HepG2 (cell line): Measurements from ENCODE around the gene NDUFA13. TPM values are rescaled to one million over a fixed set of nuclear protein-coding genes. Genes with fewer than 3 reads are reported as not detected.

Experiments
- ATAC-seq: fragments of 200-7000 bp; cut with Tn5 transposase; 3 replicates; pipeline ENCODE4 v1.9.1; 2020; ENCODE audit warnings: mild to moderate bottlenecking, moderate library complexity
- BruUV-seq: library from RNA; stranded (reverse); fragments of 400-500 nt; replicated peaks from 2 replicates; lab custom pipeline; 2021; lab: Mats Ljungman, UMichigan
- CTCF ChIA-PET: fragments of 300-600 bp; formaldehyde crosslinking; extraction: SDS; loops from one replicate; lab custom pipeline; 2021; ENCODE audit warnings: low total read pairs, inconsistent platforms, low intra/inter-chr PET ratio; lab: Yijun Ruan, JAX
- POLR2A ChIA-PET: fragments of 350-600 bp; sonication (Branson Sonifier 250); formaldehyde crosslinking; loops from one replicate; lab custom pipeline; 2020; ENCODE audit warnings: antibody characterized with exemption, inconsistent platforms; lab: Yijun Ruan, JAX
- DNase-seq: peaks from one replicate; pipeline ENCODE4 v3.0.0-alpha.2; 2015; ENCODE audit warnings: low spot score
- FAIRE-seq: peaks from 3 replicates; lab custom pipeline; 2011; peaks lifted over from hg19 to GRCh38; lab: Jason Lieb, UNC
- H2AFZ ChIP-seq: one replicate; pipeline ENCODE4 v1.6.1; 2011; ENCODE audit warnings: low read length, inconsistent platforms
- H3K27ac ChIP-seq: fragments of 300-600 bp; 3 replicates; pipeline ENCODE4 v1.8.0; 2011; ENCODE audit warnings: mixed run types, mild to moderate bottlenecking, mixed read lengths, low read length, inconsistent platforms; ENCODE audit not compliant: insufficient read depth; ENCODE audit errors: extremely low read length
- H3K27me3 ChIP-seq, 2 experiments: fragments of 200-600 bp in 1 of 2; 2 replicates in 1 of 2; 3 replicates in 1 of 2; pipeline versions ENCODE4 v1.6.0 to v1.8.0; 2011; ENCODE audit warnings: low read length in 2 of 2, mild to moderate bottlenecking in 2 of 2, moderate library complexity in 2 of 2, inconsistent platforms in 1 of 2; ENCODE audit not compliant: insufficient read depth in 2 of 2, control insufficient read depth in 1 of 2
- H3K36me3 ChIP-seq, 2 experiments: fragments of 200-600 bp in 1 of 2; replicated peaks in 1 of 2; 2 replicates in 1 of 2; 3 replicates in 1 of 2; pipeline versions ENCODE4 v1.5.1 to v1.8.0; 2011; ENCODE audit warnings: low read length in 2 of 2, inconsistent platforms in 1 of 2; ENCODE audit not compliant: insufficient read depth in 2 of 2, control insufficient read depth in 1 of 2
- H3K4me1 ChIP-seq: 2 replicates; pipeline ENCODE4 v1.5.1; 2012; ENCODE audit warnings: low read length, inconsistent platforms; ENCODE audit not compliant: insufficient read depth
- H3K4me2 ChIP-seq: 2 replicates; pipeline ENCODE4 v1.6.0; 2011; ENCODE audit warnings: low read depth, low read length, inconsistent platforms
- H3K4me3 ChIP-seq, 3 experiments: fragments of 200-600 bp in 1 of 3; sonication (generic), shearing (Covaris generic) in 1 of 3; replicated peaks in 1 of 3; 2 replicates each; pipeline ENCODE4 v1.5.1; 2011 to 2016; ENCODE audit warnings: low read length in 3 of 3, inconsistent platforms in 2 of 3, low read depth in 2 of 3, mild to moderate bottlenecking in 2 of 3, control low read depth in 1 of 3, mixed read lengths in 1 of 3; ENCODE audit not compliant: insufficient read depth in 1 of 3
- H3K79me2 ChIP-seq: one replicate; pipeline ENCODE4 v1.6.1; 2011; ENCODE audit warnings: low read length, inconsistent platforms; ENCODE audit not compliant: insufficient read depth
- H3K9ac ChIP-seq: 2 replicates; pipeline ENCODE4 v1.6.0; 2011; ENCODE audit warnings: mild to moderate bottlenecking, low read depth, low read length, inconsistent platforms; ENCODE audit not compliant: insufficient read depth
- H3K9me3 ChIP-seq: 2 replicates; pipeline ENCODE4 v1.5.1; 2012; ENCODE audit warnings: mild to moderate bottlenecking, low read length
- H4K20me1 ChIP-seq: 2 replicates; pipeline ENCODE4 v1.6.0; 2011; ENCODE audit warnings: inconsistent platforms, mild to moderate bottlenecking, low read length, moderate library complexity; ENCODE audit not compliant: insufficient read depth
- BRD4 ChIP-seq: sonication (generic); formaldehyde crosslinking; IDR thresholded peaks from 2 replicates; pipeline ENCODE4 v1.4.0; 2020; ENCODE audit warnings: missing genetic modification reagents
- CBFB ChIP-seq: sonication (generic); formaldehyde crosslinking; IDR thresholded peaks from 2 replicates; pipeline ENCODE4 v1.4.0; 2020; ENCODE audit warnings: missing genetic modification reagents
- ETV5 ChIP-seq: IDR thresholded peaks from 2 replicates; pipeline ENCODE4 v1.6.1; 2018; ENCODE audit warnings: missing biosample characterization, missing genetic modification reagents, inconsistent platforms, borderline replicate concordance
- HNRNPK ChIP-seq: fragments of 200-400 bp; formaldehyde crosslinking; IDR thresholded peaks from 2 replicates; pipeline ENCODE4 v1.6.1; 2018; ENCODE audit warnings: low read length, low read depth, moderate library complexity, mild to moderate bottlenecking; ENCODE audit not compliant: poor library complexity, severe bottlenecking
- TRIM22 ChIP-seq: fragments of 450-650 bp; IDR thresholded peaks from 2 replicates; pipeline ENCODE4 v1.6.1; 2017
- ZBTB10 ChIP-seq: sonication (generic); formaldehyde crosslinking; IDR thresholded peaks from 2 replicates; pipeline ENCODE4 v1.4.0; 2020; ENCODE audit warnings: missing genetic modification reagents, borderline replicate concordance
- ZBTB26 ChIP-seq: IDR thresholded peaks from 2 replicates; pipeline ENCODE4 v1.6.1; 2016; ENCODE audit warnings: missing compliant biosample characterization, missing genetic modification reagents, borderline replicate concordance
- ZMAT3 ChIP-seq: sonication (generic); formaldehyde crosslinking; conservative IDR thresholded peaks from 2 replicates; pipeline ENCODE4 v1.7.0; 2021; ENCODE audit warnings: missing genetic modification reagents
- ZNF138 ChIP-seq: sonication (generic); formaldehyde crosslinking; IDR thresholded peaks from 2 replicates; pipeline ENCODE4 v1.5.0; 2020; ENCODE audit warnings: mild to moderate bottlenecking, low read depth, missing genetic modification reagents
- ZNF224 ChIP-seq: sonication (generic); formaldehyde crosslinking; IDR thresholded peaks from 2 replicates; pipeline ENCODE4 v1.5.0; 2020; ENCODE audit warnings: mild to moderate bottlenecking, missing genetic modification reagents
- ZNF629 ChIP-seq: sonication (generic); formaldehyde crosslinking; conservative IDR thresholded peaks from 2 replicates; pipeline ENCODE4 v1.5.0; 2020; ENCODE audit warnings: missing genetic modification reagents
- ZNF816 ChIP-seq: sonication (generic); formaldehyde crosslinking; IDR thresholded peaks from 2 replicates; pipeline ENCODE4 v1.8.0; 2022; ENCODE audit warnings: missing genetic modification reagents, mild to moderate bottlenecking, borderline replicate concordance
- ZNF878 ChIP-seq: sonication (generic); formaldehyde crosslinking; IDR thresholded peaks from 2 replicates; pipeline ENCODE4 v1.8.1; 2023; ENCODE audit warnings: mild to moderate bottlenecking, missing genetic modification reagents, moderate library complexity
- ZNF879 ChIP-seq: sonication (generic); formaldehyde crosslinking; IDR thresholded peaks from 2 replicates; pipeline ENCODE4 v1.8.1; 2023; ENCODE audit warnings: missing genetic modification reagents
- ZSCAN5A ChIP-seq: sonication (generic); formaldehyde crosslinking; IDR thresholded peaks from 2 replicates; pipeline ENCODE4 v1.8.0; 2022; ENCODE audit warnings: mild to moderate bottlenecking, missing genetic modification reagents, borderline replicate concordance
- WGBS: methylation state at CpG from one replicate; pipeline ENCODE4 v1.1.6; 2017; ENCODE audit warnings: low lambda C conversion rate; 5-methylcytosine and 5-hydroxymethylcytosine counted together
- in situ Hi-C: cut with HindIII; loops from 2 replicates; pipeline ENCODE4 v1.10.0; 2017; ENCODE audit warnings: low pct_unique_long_range_greater_than_20kb; ENCODE audit not compliant: extremely low pct_ligation_motif_present
- intact Hi-C: fragments of 100-400 bp; cut with micrococcal nuclease; formaldehyde crosslinking; loops from one replicate; pipeline ENCODE4 v1.10.0; 2022; ENCODE audit not compliant: unreplicated experiment
- polyA plus RNA-seq, 8 experiments: library from polyadenylated mRNA; depleted of rRNA in 3 of 8; stranded (reverse) in 7 of 8; unstranded in 1 of 8; fragments of >200 nt; fragmentation: Illumina TruSeq in 4 of 8; extraction: Trizol in 4 of 8; gene quantifications; 2 replicates each; pipeline versions ENCODE4 v1.2.1 to v1.2.3, GENCODE V29; 2011 to 2016; ENCODE audit warnings: low read depth in 4 of 8, missing spikeins in 1 of 8, mixed read lengths in 1 of 8; ENCODE audit not compliant: insufficient read depth in 1 of 8
- total RNA-seq, 5 experiments: library from RNA; depleted of rRNA; stranded (reverse); fragments of >200 nt; fragmentation: Illumina TruSeq; extraction: Trizol; gene quantifications; 2 replicates each; pipeline ENCODE4 v1.2.3, GENCODE V29; 2016; ENCODE audit warnings: low read depth in 1 of 5

NDUFA13 gene
- total and polyA plus RNA-seq, 2 of the 13 experiments (the other 11 are each of a cell fraction or from before 2014, with no cell fraction given), result 337 to 366 TPM

GRCh38 chr19:19538061-19538784, 22.2 kb downstream of the NDUFA13 start, which contains the start of gene CILP2 (continued):
- no peak for TF ChIP-seq TRIM22
- TF ChIP-seq ZMAT3 (CRISPR knock-in tag), result no peak
- TF ChIP-seq ZNF879, result no peak
- 0 out of 2 replicates have a peak, but pooled peaks have one; percentile 27 for TF ChIP-seq ZNF224 (CRISPR knock-in tag)

- Histone ChIP-seq H3K27ac (no peak overlapping the region), H2AFZ (no peak overlapping the region), H3K79me2 (no peaks in the 10 kb centered on the region), H3K27me3 (peaks cover 0 to 10% of the 10 kb centered on the region in 2 experiments; a peak in 1 of 5 replicates), H4K20me1 (no peaks in the 10 kb centered on the region), H3K9me3 (no peaks in the 10 kb centered on the region), H3K4me3 (peak overlapping the region in 2 of 3 experiments; percentile 6 to 61; a peak in 1 of 6 replicates), H3K36me3 (no peaks in the 10 kb centered on the region), H3K9ac (no peak overlapping the region), H3K4me2 (peak overlapping the region; percentile 50; the same call in 1 of the 2 replicates), H3K4me1 (0 out of 2 replicates have a peak, but pooled peaks cover 5% of the 10 kb centered on the region)
- POLR2A ChIA-PET, result no interaction called here
- peak; percentile 5; the same call in 2 of the 3 replicates for ATAC-seq
- in situ Hi-C loops (loop anchor here (5.0 to 25.0 kb wide), 2 partner anchors 104 to 424 kb away; partner anchors contain the start of gene GMIP), intact Hi-C loops (no loop called here)
- CTCF ChIA-PET, result no interaction called here
- DNase-seq, result no peak
- FAIRE-seq, result no peak
- no TSS peak for BruUV-seq
- 77% methylated on average over 5 of the region's 7 CpGs for WGBS
- no peak for TF ChIP-seq ZSCAN5A (CRISPR knock-in tag)
- no peak for TF ChIP-seq ETV5 (CRISPR knock-in tag)
- TF ChIP-seq ZBTB26 (CRISPR knock-in tag), result no peak
- no peak for TF ChIP-seq ZNF138 (CRISPR knock-in tag)
- TF ChIP-seq ZBTB10 (CRISPR knock-in tag), result no peak
- TF ChIP-seq ZNF878 (CRISPR knock-in tag), result no peak
- TF ChIP-seq BRD4 (CRISPR knock-in tag), result no peak
- no peak for TF ChIP-seq ZMAT3 (CRISPR knock-in tag)
- no peak for TF ChIP-seq ZNF816 (CRISPR knock-in tag)
- no peak for TF ChIP-seq HNRNPK
- no peak for TF ChIP-seq CBFB (CRISPR knock-in tag)
- 0 out of 2 replicates have a peak, but pooled peaks have one; percentile 39 for TF ChIP-seq ZNF629 (CRISPR knock-in tag)
Observed at GRCh38 chr19:19538785-19539166, 22.8 kb downstream of the NDUFA13 start.
